Endothelial cell of umbilical vein (primary cell): ENCODE results near the gene ZNF581.

Source experiments
- EZH2 ChIP-seq: IDR thresholded peaks from 2 replicates; pipeline ENCODE4 v1.6.1; 2012; ENCODE audit warnings: borderline replicate concordance, low read depth, mild to moderate bottlenecking, moderate library complexity, low read length, inconsistent platforms; ENCODE audit not compliant: severe bottlenecking
- POLR2A ChIP-seq: IDR thresholded peaks from 2 replicates; pipeline ENCODE4 v1.6.1; 2012; ENCODE audit warnings: low read depth, mild to moderate bottlenecking, control low read depth, low read length
- POLR2AphosphoS5 ChIP-seq: IDR thresholded peaks from 2 replicates; pipeline ENCODE4 v1.6.1; 2012; ENCODE audit warnings: low read depth, mild to moderate bottlenecking, control low read depth, low read length, moderate library complexity; ENCODE audit not compliant: insufficient read depth
- TF ChIP-seq, protein P1 (sequence below), 2 donors: IDR thresholded peaks; 1 replicate in 1 of 2; 2 replicates in 1 of 2; pipeline ENCODE4 v1.5.1; 2011; ENCODE audit warnings: low read length in 2 of 2, mild to moderate bottlenecking in 2 of 2, moderate library complexity in 2 of 2, control low read depth in 1 of 2, inconsistent platforms in 1 of 2, low read depth in 1 of 2; ENCODE audit not compliant: insufficient read depth in 1 of 2; ENCODE audit errors: extremely low read depth in 1 of 2

DNA sequence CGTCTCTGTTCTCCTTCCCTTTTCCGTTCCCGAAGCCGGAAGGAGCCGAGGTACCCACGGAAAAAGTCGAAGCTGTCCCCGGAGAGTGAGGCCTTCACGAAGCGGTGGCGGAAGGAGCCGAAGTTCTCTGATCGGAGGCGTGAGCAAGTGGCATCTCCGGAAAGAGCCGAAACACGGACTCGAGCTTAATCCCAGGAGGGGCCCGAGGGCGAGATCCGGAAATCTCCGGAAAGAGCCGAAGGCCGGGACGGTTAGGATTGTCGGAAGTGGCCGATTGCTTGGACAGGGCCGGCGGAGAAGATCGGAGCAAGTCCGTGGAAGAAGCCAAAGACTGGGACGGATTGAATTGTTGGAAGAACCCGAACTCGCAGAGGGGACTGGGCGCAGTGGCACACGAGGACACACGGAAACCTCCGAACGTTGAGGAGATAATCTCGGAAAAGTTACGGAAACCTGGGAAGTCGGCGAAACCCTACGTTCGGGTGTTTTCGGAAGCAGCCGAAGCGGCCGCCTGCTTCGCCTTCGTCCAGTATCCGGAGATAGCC is 10.9 kb downstream of the ZNF581 start:
- TF ChIP-seq, protein P1, sequence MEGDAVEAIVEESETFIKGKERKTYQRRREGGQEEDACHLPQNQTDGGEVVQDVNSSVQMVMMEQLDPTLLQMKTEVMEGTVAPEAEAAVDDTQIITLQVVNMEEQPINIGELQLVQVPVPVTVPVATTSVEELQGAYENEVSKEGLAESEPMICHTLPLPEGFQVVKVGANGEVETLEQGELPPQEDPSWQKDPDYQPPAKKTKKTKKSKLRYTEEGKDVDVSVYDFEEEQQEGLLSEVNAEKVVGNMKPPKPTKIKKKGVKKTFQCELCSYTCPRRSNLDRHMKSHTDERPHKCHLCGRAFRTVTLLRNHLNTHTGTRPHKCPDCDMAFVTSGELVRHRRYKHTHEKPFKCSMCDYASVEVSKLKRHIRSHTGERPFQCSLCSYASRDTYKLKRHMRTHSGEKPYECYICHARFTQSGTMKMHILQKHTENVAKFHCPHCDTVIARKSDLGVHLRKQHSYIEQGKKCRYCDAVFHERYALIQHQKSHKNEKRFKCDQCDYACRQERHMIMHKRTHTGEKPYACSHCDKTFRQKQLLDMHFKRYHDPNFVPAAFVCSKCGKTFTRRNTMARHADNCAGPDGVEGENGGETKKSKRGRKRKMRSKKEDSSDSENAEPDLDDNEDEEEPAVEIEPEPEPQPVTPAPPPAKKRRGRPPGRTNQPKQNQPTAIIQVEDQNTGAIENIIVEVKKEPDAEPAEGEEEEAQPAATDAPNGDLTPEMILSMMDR (IDR thresholded peaks at IDR 0.05; ENCODE audit: extremely low read depth in 1 of 2, insufficient read depth in 1 of 2, low read depth in 1 of 2, low read length in 2 of 2) = no peak
- TF ChIP-seq POLR2A (no peak), EZH2 (no peak), POLR2AphosphoS5 (no peak)
